Measurements from ENCODE around the gene ALOX5.
"Not testable (repeated sequence)": the region's sequence is repeated elsewhere in the genome, so short reads cannot be mapped to it uniquely, and the experiment has no call there.

ALOX5 gene

DNA sequence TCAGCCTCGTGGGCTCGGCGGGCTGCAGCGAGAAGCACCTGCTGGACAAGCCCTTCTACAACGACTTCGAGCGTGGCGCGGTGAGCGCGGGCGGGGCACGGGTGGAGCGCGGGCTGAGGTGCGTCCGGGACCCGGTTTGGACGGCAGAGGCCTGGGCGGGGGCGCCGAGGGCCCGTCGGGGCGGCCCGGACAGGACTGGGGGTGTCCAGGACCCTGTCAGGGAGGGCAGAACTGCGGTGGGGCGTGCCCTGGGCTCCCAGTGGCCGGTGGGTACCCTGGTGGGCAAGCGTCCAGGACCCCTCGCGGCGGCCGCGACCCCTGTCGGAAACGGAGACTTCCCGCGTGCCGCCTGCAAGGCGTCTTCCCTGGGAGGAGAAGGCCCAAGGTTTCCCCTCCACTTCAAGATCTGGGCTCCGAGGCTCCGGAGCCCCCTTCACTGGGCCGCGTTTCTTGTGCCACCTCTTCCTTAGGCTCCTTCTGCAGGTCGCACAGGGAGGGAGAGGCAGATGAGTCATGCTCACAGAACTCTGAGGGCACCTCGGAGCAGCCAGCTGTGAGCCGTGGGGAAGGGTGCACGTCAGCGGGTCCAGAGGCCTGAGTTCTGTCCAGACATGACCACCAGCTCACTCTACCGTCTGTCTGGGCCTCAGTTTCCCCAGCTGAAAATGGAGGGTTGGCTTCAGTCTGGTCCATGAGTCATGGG is 485 bp downstream of the ALOX5 start:
- DNase-seq (ENCODE audit: low spot score) = no peak

DNA sequence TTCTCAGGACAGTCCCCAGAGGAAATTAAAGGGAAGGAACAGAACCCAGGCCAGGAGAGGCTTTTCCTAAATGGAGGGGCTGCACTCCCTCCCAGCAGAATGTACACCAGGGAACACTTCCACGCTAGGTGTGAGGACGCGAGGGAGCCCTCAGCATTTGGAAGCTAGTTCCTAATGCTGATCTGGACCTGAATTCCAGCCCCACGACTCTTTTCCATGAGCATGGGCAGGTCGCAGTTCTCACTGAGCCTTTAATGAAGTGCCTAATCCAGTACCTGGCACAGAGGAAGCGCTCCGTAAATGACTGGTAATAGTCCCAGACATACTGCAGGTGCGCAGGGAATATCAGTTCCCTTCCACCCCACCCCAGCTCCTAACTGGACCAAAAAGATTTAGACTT is 1.1 kb downstream of the ALOX5 start:
- DNase-seq (ENCODE audit: low spot score) = no peak

DNA sequence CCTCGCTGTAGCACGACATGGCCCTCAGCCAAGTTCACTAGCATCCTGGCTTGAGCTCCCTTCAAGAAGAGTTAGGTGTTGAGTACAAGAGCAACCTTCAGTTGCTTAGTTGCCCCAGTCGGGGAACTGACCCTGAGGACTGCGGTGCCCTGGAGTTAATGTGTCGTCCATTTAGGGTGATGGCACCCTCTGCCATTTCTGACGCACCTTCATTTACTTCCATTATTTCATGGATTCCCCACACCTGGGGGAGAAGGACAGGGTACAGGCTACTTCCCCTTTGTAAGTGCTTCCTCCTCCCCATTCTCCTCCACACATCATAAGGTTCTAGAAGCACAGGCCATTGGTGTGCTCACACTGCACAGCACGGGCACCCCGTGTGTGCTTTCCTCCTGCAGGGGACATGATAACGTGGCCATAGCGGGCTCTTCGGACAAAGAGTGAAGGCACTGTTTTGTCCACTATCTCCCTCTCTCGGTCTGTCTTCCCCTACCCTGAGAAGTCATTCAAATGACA is 1.8 kb downstream of the ALOX5 start:
- DNase-seq (ENCODE audit: low spot score) = no peak

- no peak for DNase-seq (ENCODE audit: low spot score)
These were observed 2.4 kb downstream of the ALOX5 start for GRCh38 chr10:45376371-45376801.

- no peak for DNase-seq (ENCODE audit: low spot score)
These were observed 3.3 kb downstream of the ALOX5 start for GRCh38 chr10:45377321-45377720.

GRCh38 chr10:45377858-45378257 is 3.8 kb downstream of the ALOX5 start:
- no peak for DNase-seq (ENCODE audit: low spot score)

- no peak for DNase-seq (ENCODE audit: low spot score)
These were observed 5.1 kb downstream of the ALOX5 start for GRCh38 chr10:45378914-45379726.

- DNase-seq (ENCODE audit: low spot score) = no peak
These were observed 6.0 kb downstream of the ALOX5 start for GRCh38 chr10:45379891-45380540.

- DNase-seq (ENCODE audit: low spot score) = no peak
These were observed 7.0 kb downstream of the ALOX5 start for GRCh38 chr10:45380903-45381620.

GRCh38 chr10:45382591-45382990 is 8.6 kb downstream of the ALOX5 start:
- no peak for DNase-seq (ENCODE audit: low spot score)

DNA sequence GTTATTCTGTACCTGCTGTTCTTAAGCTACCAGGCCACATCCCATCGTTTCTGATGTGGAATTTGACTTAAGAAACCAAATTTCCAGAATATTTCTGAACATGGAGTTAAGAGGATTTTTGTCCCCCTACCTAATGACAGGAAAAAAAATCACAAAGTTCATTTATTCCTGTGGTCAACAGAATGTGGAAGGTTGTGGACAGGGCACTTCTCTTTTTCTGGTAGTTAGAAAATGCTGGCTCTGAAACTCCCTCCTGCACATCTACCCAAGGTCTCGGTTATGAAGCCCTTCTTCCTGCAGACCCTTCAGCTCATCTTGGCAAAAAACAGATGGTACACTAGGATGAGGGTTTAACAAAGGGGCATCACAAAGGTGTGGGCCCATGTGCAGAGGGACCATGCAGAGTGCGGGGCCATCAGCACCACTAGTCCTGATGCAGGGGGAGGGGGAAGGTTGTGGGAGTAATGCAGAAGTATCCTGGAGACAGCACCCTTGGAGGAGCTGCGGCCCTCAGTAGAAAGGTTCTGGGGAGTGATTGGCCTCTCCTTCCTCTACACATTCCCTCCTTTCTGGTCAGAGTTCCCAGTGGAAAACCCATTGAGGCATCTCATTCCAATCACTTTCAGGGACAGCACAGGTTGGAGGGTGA is 9.8 kb downstream of the ALOX5 start:
- no peak for DNase-seq (ENCODE audit: low spot score)

- no peak for DNase-seq (ENCODE audit: low spot score)
These were observed 12.6 kb downstream of the ALOX5 start for GRCh38 chr10:45386657-45387056.

GRCh38 chr10:45387096-45387893 is 13.3 kb downstream of the ALOX5 start:
- DNase-seq (ENCODE audit: low spot score) = no peak

DNA sequence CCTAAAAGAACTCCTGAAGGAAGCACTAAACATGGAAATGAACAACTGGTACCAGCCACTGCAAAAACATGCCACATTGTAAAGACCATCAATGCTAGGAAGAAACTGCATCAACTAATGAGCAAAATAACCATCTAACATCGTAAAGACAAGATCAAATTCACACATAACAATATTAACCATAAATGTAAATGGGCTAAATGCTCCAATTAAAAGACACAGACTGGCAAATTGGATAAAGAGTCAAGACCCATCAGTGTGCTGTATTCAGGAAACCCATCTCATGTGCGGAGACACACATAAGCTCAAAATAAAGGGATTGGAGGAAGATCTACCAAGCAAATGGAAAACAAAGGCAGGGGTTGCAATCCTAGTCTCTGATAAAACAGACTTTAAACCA is 15.7 kb downstream of the ALOX5 start:
- not testable (repeated sequence) for DNase-seq (ENCODE audit: low spot score)

- DNase-seq (ENCODE audit: low spot score) = not testable (repeated sequence)
These were observed 17.6 kb downstream of the ALOX5 start for GRCh38 chr10:45391636-45392035.

- no peak for DNase-seq (ENCODE audit: low spot score)
These were observed 21.5 kb downstream of the ALOX5 start for GRCh38 chr10:45395554-45395953.

DNA sequence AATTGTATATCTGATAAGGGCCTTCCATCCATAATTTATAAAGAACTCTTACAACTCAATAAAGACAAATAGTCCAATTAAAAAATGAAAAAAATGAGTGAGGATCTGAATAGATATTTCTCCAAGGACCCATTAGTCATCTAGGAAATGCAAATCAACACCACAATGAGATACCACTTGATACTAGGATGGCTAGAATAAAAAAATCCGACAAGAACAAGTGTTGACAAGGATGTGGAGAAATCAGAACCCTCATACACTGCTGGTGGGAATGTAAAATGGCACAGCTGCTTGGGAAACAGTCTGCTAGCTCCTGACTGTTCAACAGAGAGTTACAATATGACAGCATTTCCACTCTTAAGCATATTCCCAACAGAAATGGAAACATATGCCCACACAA is 24.6 kb downstream of the ALOX5 start:
- DNase-seq (ENCODE audit: low spot score) = no peak

DNA sequence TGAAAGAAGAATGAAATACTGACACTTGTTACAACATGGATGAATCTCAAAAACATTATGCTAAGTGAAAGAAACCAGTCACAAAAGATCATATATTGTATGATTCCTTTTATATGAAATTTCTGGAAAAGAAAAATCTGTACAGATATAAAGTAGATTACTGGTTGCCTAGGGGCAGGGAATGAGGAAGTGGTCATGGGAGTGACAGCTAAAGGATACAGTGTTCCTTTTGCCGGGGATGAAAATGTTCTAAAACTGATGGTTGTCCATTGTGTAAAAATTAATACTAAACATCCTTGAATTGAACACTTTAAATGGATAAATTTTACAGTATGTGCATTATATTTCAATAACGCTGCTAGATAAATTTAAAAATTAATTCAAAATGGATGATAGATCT is 25.1 kb downstream of the ALOX5 start:
- DNase-seq (ENCODE audit: low spot score) = no peak

GRCh38 chr10:45403151-45403550 is 29.1 kb downstream of the ALOX5 start:
- DNase-seq (ENCODE audit: low spot score) = no peak

DNA sequence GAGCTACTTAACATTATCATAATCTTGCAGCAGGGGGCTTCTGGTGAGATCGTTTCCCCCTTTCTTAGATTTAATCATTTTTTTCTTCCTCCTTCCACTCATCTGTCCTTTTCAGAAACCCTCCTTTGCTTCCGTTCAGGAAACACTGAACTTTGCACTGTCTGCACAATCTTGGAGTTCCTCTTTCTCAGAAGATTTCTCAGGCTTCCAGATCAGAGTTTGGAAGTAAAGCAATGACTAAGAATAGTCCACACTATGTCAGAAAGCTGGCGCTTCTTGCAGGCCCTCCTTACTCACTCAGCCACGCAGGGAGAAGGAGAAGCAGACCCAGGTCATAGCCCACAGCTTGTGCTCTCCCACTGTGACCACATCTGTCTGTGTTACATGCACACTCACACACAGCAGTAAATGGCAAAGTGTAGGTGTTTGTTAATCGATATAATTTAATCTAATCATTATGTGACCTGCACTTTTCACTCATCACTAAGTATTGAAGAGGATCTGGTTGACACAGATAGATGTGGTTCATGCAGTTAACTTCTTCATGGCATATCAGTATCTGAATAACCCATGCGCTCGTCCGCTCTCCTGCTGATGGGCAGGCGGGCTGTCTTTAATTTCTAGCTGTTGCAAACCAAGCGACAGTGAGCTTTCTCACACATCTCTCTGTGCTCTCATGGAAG is 30.2 kb downstream of the ALOX5 start:
- no peak for DNase-seq (ENCODE audit: low spot score)
